ENCODE measurements around the gene PSMD4.
"Not testable (repeated sequence)": the region's sequence is repeated elsewhere in the genome, so short reads cannot be mapped to it uniquely, and the experiment has no call there.

PSMD4 gene

GRCh38 chr1:151254217-151255213 is at the start of gene PSMD4:
TSS of gene PSMD4 (plus strand) at chr1:151254734. CDS start at chr1:151254783, 49 bp downstream.
- DNase-seq, result peak; percentile 93

GRCh38 chr1:151205381-151205965 is 49.1 kb upstream of the PSMD4 start:
- not testable (repeated sequence) for DNase-seq

GRCh38 chr1:151210830-151211229 is 43.7 kb upstream of the PSMD4 start:
- no peak for DNase-seq

GRCh38 chr1:151211972-151212705 is 42.4 kb upstream of the PSMD4 start:
- DNase-seq, result no peak

GRCh38 chr1:151213560-151213959 is 41.0 kb upstream of the PSMD4 start:
- DNase-seq, result no peak

- DNase-seq, result no peak
Observed at GRCh38 chr1:151221616-151222015, 32.9 kb upstream of the PSMD4 start.

- no peak for DNase-seq
Observed at GRCh38 chr1:151222130-151222529, 32.4 kb upstream of the PSMD4 start.

GRCh38 chr1:151235235-151235634 is 19.3 kb upstream of the PSMD4 start:
- DNase-seq, result no peak

GRCh38 chr1:151237678-151238466 is 16.7 kb upstream of the PSMD4 start:
- no peak for DNase-seq

- no peak for DNase-seq
Observed at GRCh38 chr1:151238467-151238739, 16.1 kb upstream of the PSMD4 start.

GRCh38 chr1:151242442-151242841 is 12.1 kb upstream of the PSMD4 start:
- no peak for DNase-seq

GRCh38 chr1:151243683-151244216 is 10.8 kb upstream of the PSMD4 start:
- no peak for DNase-seq

- no peak for DNase-seq
Observed at GRCh38 chr1:151246786-151247185, 7.7 kb upstream of the PSMD4 start.

GRCh38 chr1:151251656-151252470 is 2.7 kb upstream of the PSMD4 start:
- DNase-seq, result no peak

- no peak for DNase-seq
Observed at GRCh38 chr1:151255381-151255780, 847 bp downstream of the PSMD4 start.

- DNase-seq, result no peak
Observed at GRCh38 chr1:151259351-151259750, 4.8 kb downstream of the PSMD4 start.

- no peak for DNase-seq
Observed at GRCh38 chr1:151265446-151266236, 11.1 kb downstream of the PSMD4 start.

- no peak for DNase-seq
Observed at GRCh38 chr1:151266315-151266714, 11.8 kb downstream of the PSMD4 start.

- DNase-seq, result no peak
Observed at GRCh38 chr1:151266821-151267220, 12.3 kb downstream of the PSMD4 start.

GRCh38 chr1:151267760-151268159 is 13.2 kb downstream of the PSMD4 start:
- DNase-seq, result no peak
